ENCODE results near the gene MATN4.

DNA sequence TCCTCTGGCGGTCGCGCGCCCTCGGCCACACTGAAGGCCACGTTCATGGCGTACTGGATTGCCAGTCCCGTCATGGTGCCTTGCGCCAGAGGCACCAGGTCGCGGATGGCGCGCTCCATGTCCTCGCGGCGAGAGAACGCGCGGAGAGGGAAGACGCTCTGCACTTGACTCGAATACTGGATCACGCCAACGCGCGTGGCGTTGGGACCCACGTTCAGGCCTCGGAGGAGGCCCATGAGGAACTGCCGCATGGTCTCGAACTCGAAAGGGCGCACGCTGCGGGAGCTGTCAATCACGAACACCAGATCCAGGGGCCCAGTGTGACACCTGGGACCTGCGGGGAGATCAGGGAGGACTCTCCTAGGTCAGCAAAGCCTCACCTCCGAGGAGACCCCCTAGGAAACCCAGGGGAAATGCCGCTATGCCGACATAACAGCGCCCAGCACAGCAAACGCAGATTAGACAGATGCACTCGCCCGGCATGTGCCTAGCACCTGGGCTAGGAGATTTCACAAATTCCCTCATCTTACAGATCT is 3.6 kb downstream of the MATN4 start:
- TF ChIP-seq, protein P1, sequence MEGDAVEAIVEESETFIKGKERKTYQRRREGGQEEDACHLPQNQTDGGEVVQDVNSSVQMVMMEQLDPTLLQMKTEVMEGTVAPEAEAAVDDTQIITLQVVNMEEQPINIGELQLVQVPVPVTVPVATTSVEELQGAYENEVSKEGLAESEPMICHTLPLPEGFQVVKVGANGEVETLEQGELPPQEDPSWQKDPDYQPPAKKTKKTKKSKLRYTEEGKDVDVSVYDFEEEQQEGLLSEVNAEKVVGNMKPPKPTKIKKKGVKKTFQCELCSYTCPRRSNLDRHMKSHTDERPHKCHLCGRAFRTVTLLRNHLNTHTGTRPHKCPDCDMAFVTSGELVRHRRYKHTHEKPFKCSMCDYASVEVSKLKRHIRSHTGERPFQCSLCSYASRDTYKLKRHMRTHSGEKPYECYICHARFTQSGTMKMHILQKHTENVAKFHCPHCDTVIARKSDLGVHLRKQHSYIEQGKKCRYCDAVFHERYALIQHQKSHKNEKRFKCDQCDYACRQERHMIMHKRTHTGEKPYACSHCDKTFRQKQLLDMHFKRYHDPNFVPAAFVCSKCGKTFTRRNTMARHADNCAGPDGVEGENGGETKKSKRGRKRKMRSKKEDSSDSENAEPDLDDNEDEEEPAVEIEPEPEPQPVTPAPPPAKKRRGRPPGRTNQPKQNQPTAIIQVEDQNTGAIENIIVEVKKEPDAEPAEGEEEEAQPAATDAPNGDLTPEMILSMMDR (IDR thresholded peaks at IDR 0.05), result no peak
- TF ChIP-seq, protein P2, sequence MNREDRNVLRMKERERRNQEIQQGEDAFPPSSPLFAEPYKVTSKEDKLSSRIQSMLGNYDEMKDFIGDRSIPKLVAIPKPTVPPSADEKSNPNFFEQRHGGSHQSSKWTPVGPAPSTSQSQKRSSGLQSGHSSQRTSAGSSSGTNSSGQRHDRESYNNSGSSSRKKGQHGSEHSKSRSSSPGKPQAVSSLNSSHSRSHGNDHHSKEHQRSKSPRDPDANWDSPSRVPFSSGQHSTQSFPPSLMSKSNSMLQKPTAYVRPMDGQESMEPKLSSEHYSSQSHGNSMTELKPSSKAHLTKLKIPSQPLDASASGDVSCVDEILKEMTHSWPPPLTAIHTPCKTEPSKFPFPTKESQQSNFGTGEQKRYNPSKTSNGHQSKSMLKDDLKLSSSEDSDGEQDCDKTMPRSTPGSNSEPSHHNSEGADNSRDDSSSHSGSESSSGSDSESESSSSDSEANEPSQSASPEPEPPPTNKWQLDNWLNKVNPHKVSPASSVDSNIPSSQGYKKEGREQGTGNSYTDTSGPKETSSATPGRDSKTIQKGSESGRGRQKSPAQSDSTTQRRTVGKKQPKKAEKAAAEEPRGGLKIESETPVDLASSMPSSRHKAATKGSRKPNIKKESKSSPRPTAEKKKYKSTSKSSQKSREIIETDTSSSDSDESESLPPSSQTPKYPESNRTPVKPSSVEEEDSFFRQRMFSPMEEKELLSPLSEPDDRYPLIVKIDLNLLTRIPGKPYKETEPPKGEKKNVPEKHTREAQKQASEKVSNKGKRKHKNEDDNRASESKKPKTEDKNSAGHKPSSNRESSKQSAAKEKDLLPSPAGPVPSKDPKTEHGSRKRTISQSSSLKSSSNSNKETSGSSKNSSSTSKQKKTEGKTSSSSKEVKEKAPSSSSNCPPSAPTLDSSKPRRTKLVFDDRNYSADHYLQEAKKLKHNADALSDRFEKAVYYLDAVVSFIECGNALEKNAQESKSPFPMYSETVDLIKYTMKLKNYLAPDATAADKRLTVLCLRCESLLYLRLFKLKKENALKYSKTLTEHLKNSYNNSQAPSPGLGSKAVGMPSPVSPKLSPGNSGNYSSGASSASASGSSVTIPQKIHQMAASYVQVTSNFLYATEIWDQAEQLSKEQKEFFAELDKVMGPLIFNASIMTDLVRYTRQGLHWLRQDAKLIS (CRISPR knock-in tag; IDR thresholded peaks at IDR 0.05; ENCODE audit: borderline replicate concordance), result no peak
- TF ChIP-seq JUN (CRISPR knock-in tag; IDR thresholded peaks at IDR 0.05), result no peak
- TF ChIP-seq, protein P3, sequence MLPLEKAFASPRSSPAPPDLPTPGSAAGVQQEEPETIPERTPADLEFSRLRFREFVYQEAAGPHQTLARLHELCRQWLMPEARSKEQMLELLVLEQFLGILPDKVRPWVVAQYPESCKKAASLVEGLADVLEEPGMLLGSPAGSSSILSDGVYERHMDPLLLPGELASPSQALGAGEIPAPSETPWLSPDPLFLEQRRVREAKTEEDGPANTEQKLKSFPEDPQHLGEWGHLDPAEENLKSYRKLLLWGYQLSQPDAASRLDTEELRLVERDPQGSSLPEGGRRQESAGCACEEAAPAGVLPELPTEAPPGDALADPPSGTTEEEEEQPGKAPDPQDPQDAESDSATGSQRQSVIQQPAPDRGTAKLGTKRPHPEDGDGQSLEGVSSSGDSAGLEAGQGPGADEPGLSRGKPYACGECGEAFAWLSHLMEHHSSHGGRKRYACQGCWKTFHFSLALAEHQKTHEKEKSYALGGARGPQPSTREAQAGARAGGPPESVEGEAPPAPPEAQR (CRISPR knock-in tag; IDR thresholded peaks at IDR 0.05), result no peak
- no peak for TF ChIP-seq CBFB (CRISPR knock-in tag; IDR thresholded peaks at IDR 0.05; ENCODE audit: low read depth)
- TF ChIP-seq ESRRA (CRISPR knock-in tag; IDR thresholded peaks at IDR 0.05; ENCODE audit: borderline replicate concordance), result no peak
- no peak for TF ChIP-seq CREB1 (CRISPR knock-in tag; IDR thresholded peaks at IDR 0.05)
- TF ChIP-seq, protein P4, sequence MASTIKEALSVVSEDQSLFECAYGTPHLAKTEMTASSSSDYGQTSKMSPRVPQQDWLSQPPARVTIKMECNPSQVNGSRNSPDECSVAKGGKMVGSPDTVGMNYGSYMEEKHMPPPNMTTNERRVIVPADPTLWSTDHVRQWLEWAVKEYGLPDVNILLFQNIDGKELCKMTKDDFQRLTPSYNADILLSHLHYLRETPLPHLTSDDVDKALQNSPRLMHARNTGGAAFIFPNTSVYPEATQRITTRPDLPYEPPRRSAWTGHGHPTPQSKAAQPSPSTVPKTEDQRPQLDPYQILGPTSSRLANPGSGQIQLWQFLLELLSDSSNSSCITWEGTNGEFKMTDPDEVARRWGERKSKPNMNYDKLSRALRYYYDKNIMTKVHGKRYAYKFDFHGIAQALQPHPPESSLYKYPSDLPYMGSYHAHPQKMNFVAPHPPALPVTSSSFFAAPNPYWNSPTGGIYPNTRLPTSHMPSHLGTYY (CRISPR knock-in tag; IDR thresholded peaks at IDR 0.05), result no peak
- TF ChIP-seq, protein P5, sequence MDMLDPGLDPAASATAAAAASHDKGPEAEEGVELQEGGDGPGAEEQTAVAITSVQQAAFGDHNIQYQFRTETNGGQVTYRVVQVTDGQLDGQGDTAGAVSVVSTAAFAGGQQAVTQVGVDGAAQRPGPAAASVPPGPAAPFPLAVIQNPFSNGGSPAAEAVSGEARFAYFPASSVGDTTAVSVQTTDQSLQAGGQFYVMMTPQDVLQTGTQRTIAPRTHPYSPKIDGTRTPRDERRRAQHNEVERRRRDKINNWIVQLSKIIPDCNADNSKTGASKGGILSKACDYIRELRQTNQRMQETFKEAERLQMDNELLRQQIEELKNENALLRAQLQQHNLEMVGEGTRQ (CRISPR knock-in tag; IDR thresholded peaks at IDR 0.05), result no peak
- no peak for TF ChIP-seq ZNF232 (CRISPR knock-in tag; IDR thresholded peaks at IDR 0.05)
- TF ChIP-seq ZBTB21 (CRISPR knock-in tag; IDR thresholded peaks at IDR 0.05; ENCODE audit: borderline replicate concordance), result no peak
- no peak for TF ChIP-seq ATF3 (CRISPR knock-in tag; conservative IDR thresholded peaks at IDR 0.05)

All from WTC11 (cell line).